Hepatocyte (in vitro differentiated cells): ENCODE results near the gene TMOD2. TPM values are rescaled to one million over a fixed set of nuclear protein-coding genes. Genes with fewer than 3 reads are reported as not detected.

Source experiments
- DNase-seq: peaks from one replicate; pipeline ENCODE4 v3.0.0-alpha.2; 2016; ENCODE audit warnings: low spot score
- H2AFZ ChIP-seq: fragments of 200-600 bp; sonication (generic); 2 replicates; pipeline ENCODE4 v1.6.0; 2016; ENCODE audit warnings: antibody characterized with exemption, mild to moderate bottlenecking
- H3K27ac ChIP-seq: fragments of 200-600 bp; sonication (generic); 2 replicates; pipeline ENCODE4 v1.5.1; 2016; ENCODE audit warnings: mild to moderate bottlenecking
- H3K27me3 ChIP-seq: fragments of 200-600 bp; sonication (generic); 2 replicates; pipeline ENCODE4 v1.6.1; 2016
- H3K36me3 ChIP-seq: fragments of 200-600 bp; sonication (generic); replicated peaks from 2 replicates; pipeline ENCODE4 v1.5.1; 2016; ENCODE audit warnings: low read depth; ENCODE audit not compliant: insufficient read depth
- H3K4me1 ChIP-seq: fragments of 200-600 bp; sonication (generic); 2 replicates; pipeline ENCODE4 v1.5.1; 2016; ENCODE audit warnings: mild to moderate bottlenecking, moderate library complexity; ENCODE audit not compliant: insufficient read depth
- H3K4me2 ChIP-seq: fragments of 200-600 bp; sonication (generic); 2 replicates; pipeline ENCODE4 v1.6.0; 2016
- H3K4me3 ChIP-seq: fragments of 200-600 bp; sonication (generic); 2 replicates; pipeline ENCODE4 v1.5.1; 2016; ENCODE audit warnings: mild to moderate bottlenecking
- H3K79me2 ChIP-seq: fragments of 200-600 bp; sonication (generic); 2 replicates; pipeline ENCODE4 v1.6.0; 2017; ENCODE audit warnings: mild to moderate bottlenecking
- H3K9me2 ChIP-seq: fragments of 200-600 bp; sonication (generic); replicated peaks from 2 replicates; pipeline ENCODE4 v1.6.0; 2017; ENCODE audit warnings: mild to moderate bottlenecking; ENCODE audit not compliant: insufficient read depth
- H3K9me3 ChIP-seq: fragments of 200-600 bp; sonication (generic); 2 replicates; pipeline ENCODE4 v1.5.1; 2016; ENCODE audit warnings: low read depth, mild to moderate bottlenecking
- H4K20me1 ChIP-seq: fragments of 200-600 bp; sonication (generic); 2 replicates; pipeline ENCODE4 v1.6.0; 2016; ENCODE audit warnings: mild to moderate bottlenecking; ENCODE audit not compliant: insufficient read depth, poor library complexity, severe bottlenecking
- EZH2 ChIP-seq: fragments of 200-600 bp; sonication (generic); IDR thresholded peaks from 2 replicates; pipeline ENCODE4 v1.6.1; 2016; ENCODE audit warnings: antibody characterized with exemption, mild to moderate bottlenecking, borderline replicate concordance
- EZH2phosphoT487 ChIP-seq: fragments of 200-600 bp; sonication (generic); IDR thresholded peaks from one replicate; pipeline ENCODE4 v1.6.1; 2018; ENCODE audit warnings: antibody characterized with exemption, mild to moderate bottlenecking, low read depth, moderate library complexity; ENCODE audit not compliant: unreplicated experiment, severe bottlenecking
- WGBS: methylation state at CpG from one replicate; pipeline ENCODE4 v1.1.6; 2016; ENCODE audit warnings: low lambda C conversion rate; ENCODE audit errors: missing lambda C conversion rate; 5-methylcytosine and 5-hydroxymethylcytosine counted together
- polyA plus RNA-seq: library from polyadenylated mRNA; unstranded; fragments of >200 nt; fragmentation: Nextera tagmentation; extraction: Ambion mirVana; gene quantifications from 2 replicates; pipeline ENCODE4 v1.2.1, GENCODE V29; 2016
- total RNA-seq: library from RNA; depleted of rRNA; stranded (reverse); fragments of >200 nt; gene quantifications from 2 replicates; pipeline ENCODE4 v1.2.3, GENCODE V29; 2014
- TF ChIP-seq, protein P1 (sequence below): fragments of 200-600 bp; sonication (generic); IDR thresholded peaks from 2 replicates; pipeline ENCODE4 v1.5.1; 2016; ENCODE audit warnings: antibody characterized with exemption, mild to moderate bottlenecking; ENCODE audit not compliant: poor library complexity

The TMOD2 gene
- total and polyA plus RNA-seq, 2 experiments from 2014 or later, result 1.7 to 2.9 TPM

DNA sequence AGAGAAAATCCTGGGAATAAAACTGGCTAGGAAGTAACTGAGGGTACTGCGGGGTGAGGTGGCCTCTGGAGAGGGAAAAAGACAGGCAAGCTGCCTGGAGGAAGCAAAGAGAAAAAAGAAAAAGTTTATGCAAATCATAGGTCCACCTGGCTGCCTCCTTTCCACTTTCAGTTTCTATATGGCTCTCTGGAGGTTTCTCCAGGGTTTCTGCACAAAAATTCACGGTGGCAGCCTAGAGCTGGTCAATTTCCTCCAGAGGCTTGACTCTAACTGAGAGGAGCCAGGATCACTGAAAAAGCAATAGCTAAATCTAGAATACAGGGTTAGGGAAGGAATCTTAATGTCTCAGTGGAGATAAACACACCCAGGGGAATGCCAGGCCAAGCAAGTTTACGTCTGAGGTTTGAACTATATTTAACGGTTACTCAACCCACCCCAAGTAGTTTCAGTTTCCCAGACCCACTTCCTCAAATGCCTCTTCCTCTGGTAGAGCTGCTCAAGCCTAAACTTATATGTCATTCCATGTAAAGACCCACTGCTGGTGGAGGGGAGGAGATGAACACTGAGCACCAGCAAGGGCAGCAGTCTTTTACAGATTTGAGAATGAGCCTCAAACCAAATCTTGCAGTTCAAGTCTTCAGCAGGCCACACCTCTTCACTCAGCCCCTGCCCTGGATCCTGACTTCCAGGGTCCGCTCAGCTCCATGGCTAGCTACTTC lies 19.7 kb upstream of the TMOD2 start:
- H2AFZ ChIP-seq, result peak overlapping the region; percentile 5
- peaks cover 3% of the 10 kb centered on the region for H3K79me2 ChIP-seq
- H3K9me3 ChIP-seq, result no peaks in the 10 kb centered on the region
- H4K20me1 ChIP-seq, result no peaks in the 10 kb centered on the region
- H3K4me3 ChIP-seq, result no peak overlapping the region
- TF ChIP-seq EZH2 (no peak), EZH2phosphoT487 (no peak)
- TF ChIP-seq, protein P1, sequence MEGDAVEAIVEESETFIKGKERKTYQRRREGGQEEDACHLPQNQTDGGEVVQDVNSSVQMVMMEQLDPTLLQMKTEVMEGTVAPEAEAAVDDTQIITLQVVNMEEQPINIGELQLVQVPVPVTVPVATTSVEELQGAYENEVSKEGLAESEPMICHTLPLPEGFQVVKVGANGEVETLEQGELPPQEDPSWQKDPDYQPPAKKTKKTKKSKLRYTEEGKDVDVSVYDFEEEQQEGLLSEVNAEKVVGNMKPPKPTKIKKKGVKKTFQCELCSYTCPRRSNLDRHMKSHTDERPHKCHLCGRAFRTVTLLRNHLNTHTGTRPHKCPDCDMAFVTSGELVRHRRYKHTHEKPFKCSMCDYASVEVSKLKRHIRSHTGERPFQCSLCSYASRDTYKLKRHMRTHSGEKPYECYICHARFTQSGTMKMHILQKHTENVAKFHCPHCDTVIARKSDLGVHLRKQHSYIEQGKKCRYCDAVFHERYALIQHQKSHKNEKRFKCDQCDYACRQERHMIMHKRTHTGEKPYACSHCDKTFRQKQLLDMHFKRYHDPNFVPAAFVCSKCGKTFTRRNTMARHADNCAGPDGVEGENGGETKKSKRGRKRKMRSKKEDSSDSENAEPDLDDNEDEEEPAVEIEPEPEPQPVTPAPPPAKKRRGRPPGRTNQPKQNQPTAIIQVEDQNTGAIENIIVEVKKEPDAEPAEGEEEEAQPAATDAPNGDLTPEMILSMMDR, result no peak
- peaks cover 13% of the 10 kb centered on the region for H3K27me3 ChIP-seq
- peak overlapping the region; percentile 22 for H3K27ac ChIP-seq
- WGBS, result 66% methylated on average over 5 of the region's 5 CpGs
- peak overlapping the region; percentile 66 for H3K4me2 ChIP-seq
- H3K36me3 ChIP-seq, result no peaks in the 10 kb centered on the region
- DNase-seq, result no peak
- peaks cover 3% of the 10 kb centered on the region for H3K4me1 ChIP-seq
- no peaks in the 10 kb centered on the region for H3K9me2 ChIP-seq

DNA sequence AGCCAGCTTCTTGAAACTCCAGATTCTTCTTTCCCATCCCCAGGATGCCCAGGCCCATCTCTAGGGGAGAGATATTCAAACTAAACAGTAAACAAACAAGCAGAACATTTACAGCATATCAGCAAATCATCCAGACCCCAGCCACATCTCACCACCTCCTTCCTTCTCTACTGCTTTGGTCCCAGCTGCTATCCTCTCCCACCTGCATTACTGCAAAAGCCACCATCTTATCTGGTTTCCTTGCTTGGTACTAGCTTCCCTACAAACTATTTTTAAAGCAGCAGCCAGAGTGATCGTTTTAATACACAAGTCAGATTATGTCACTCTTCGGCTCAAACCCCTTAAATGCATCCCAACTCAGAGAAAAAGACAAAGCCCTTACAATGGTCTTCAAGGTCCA lies 18.8 kb upstream of the TMOD2 start:
- Histone ChIP-seq H3K79me2 (peaks cover 3% of the 10 kb centered on the region), H3K36me3 (no peaks in the 10 kb centered on the region), H3K9me3 (no peaks in the 10 kb centered on the region), H3K4me3 (no peak overlapping the region), H3K4me1 (peaks cover 6% of the 10 kb centered on the region), H3K9me2 (no peaks in the 10 kb centered on the region), H4K20me1 (no peaks in the 10 kb centered on the region), H2AFZ (no peak overlapping the region), H3K27me3 (peaks cover 13% of the 10 kb centered on the region), H3K27ac (no peak overlapping the region), H3K4me2 (no peak overlapping the region)
- TF ChIP-seq EZH2phosphoT487 (no peak), EZH2 (no peak)
- TF ChIP-seq, protein P1, result no peak
- DNase-seq, result no peak
- 89% methylated on average over 2 of the region's 2 CpGs for WGBS

DNA sequence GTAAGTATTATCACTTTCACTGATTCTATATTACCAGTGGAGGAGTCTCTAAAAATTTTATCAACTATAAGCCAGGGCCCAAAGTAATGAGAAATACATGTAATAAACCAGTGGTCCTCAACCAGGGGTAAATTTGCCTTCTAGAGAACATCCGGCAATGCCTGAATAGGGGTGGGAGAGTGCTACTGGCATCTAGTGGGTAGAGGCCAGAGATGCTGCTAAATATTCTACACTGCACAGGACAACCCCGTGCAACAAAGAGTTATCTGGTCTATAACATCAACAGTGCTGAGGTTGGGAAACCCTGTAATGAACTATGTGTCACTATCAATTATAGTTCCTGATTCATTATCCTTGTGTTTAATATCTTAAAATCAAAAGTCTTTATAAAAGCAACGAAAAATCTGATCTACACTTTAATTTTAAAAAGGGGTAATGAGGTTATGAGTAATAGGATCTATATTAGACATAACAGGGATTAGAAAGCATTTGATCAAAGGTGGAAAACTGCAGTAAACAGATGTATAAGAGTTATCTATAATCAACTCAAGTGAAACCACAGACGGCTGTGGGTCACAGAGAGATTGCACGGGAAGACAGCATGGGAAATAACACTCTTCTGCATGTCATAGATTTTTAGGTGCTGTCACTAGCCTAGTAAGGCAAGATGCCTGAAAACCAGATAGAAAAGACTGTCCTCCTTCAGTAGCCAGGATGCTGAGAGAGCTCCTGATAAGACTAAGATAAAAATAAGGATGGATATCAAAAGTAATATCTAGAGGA lies 16.0 kb upstream of the TMOD2 start:
- H4K20me1 ChIP-seq, result no peaks in the 10 kb centered on the region
- H3K27me3 ChIP-seq, result peaks cover 19% of the 10 kb centered on the region
- no peak overlapping the region for H3K4me3 ChIP-seq
- peaks cover 3% of the 10 kb centered on the region for H3K79me2 ChIP-seq
- no peak overlapping the region for H2AFZ ChIP-seq
- no peaks in the 10 kb centered on the region for H3K9me3 ChIP-seq
- H3K27ac ChIP-seq, result no peak overlapping the region
- H3K4me2 ChIP-seq, result no peak overlapping the region
- no peak for TF ChIP-seq EZH2
- TF ChIP-seq, protein P1, result no peak
- TF ChIP-seq EZH2phosphoT487, result no peak
- H3K4me1 ChIP-seq, result peaks cover 6% of the 10 kb centered on the region
- H3K36me3 ChIP-seq, result no peaks in the 10 kb centered on the region
- no peak for DNase-seq
- 70% methylated on average over 5 of the region's 5 CpGs for WGBS
- no peaks in the 10 kb centered on the region for H3K9me2 ChIP-seq
